ENCODE data around the gene PDE7B.

PDE7B gene

DNA sequence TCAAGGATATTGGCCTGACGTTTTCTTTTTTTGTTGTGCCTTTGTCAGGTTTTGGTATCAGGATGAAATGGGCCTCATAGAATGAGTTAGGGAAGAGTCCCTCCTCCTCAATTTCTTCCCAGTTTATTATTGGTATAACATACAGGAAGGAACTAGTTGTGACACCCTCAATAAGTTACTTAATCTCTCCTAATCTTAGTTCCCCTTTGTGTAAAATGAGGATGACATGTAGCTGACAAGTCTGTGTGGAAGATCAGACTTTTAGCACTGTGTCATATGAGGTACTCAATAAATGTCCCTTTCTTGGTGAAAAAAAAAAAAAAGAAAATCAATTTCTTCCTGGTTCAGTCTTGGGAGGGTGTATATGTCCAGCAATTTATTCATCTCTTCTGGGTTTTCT, 155.8 kb downstream of the PDE7B start:
- no peak for DNase-seq
- intact Hi-C loops (cut with DNase I): no loop called here

DNA sequence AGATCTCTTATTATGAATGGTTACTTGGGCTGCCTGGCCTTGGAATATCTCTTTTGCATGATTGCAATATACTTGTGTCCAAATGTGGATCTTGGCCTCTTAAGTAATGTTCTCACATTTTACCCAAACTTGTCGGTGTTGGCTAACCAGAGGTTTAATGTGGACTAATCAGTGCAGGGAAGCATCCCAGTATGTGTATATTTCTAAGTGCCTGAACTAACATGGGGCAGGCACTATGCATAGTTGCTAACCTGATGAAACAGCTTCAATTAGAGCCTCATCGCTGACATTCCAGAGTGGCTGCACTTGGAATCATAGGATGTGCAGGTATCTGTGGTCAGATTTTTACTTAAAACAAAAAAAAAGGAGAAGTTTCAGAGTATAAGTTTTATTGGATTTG, 160.0 kb downstream of the PDE7B start:
- DNase-seq: no peak
- intact Hi-C loops (cut with DNase I): no loop called here

DNA sequence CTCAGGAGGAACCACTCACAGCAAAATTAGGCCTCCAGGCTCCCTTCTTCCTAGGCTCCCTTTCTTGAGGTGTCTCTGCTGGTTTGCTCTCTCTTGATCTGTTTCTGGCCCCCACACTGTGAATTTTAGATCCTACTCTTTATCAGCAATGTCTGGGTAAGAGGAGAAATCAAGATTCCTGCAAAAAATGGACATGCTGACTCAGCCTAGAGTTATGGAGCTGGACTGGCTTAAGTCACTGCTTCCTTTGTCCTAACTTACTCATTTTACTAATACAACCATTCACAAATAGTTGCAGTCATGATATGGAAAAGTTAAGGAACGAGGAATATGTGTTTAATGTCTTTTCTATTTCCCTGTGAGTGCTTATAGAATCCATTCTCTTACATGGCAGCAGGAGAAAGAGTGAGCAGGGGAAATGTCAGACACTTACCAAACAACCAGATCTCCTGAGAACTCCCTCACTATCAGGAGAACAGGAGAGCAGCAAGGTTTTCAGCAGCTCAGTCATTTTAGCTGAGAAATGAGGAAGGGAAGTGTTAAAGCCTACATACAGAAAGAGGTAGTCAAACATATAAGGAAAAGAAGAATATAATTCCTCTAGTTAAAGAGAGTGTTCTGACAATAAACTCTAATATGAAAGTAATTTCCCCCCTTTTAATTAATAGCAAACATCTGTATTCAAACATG, 160.8 kb downstream of the PDE7B start:
- intact Hi-C loops (cut with DNase I): no loop called here
- no peak for DNase-seq

DNA sequence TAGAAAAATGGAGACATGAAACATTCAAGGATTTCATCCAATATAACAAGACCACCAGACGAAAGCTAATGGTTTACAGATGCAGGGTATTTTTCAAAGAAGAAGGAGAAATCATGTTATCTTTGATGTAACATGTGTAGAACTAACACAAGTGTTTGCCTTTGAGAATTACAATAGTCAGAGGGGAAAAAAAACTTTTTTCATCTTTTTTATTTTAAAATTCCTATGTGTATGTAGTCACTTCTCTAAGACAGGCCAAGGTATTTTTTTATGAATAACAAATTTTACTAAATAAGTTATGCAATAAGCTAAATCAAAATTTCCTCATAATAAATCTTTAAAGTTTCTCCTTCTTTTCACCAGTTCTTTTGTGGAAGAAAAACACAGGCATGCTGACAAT, 161.4 kb downstream of the PDE7B start:
- intact Hi-C loops (cut with DNase I): no loop called here
- no peak for DNase-seq

DNA sequence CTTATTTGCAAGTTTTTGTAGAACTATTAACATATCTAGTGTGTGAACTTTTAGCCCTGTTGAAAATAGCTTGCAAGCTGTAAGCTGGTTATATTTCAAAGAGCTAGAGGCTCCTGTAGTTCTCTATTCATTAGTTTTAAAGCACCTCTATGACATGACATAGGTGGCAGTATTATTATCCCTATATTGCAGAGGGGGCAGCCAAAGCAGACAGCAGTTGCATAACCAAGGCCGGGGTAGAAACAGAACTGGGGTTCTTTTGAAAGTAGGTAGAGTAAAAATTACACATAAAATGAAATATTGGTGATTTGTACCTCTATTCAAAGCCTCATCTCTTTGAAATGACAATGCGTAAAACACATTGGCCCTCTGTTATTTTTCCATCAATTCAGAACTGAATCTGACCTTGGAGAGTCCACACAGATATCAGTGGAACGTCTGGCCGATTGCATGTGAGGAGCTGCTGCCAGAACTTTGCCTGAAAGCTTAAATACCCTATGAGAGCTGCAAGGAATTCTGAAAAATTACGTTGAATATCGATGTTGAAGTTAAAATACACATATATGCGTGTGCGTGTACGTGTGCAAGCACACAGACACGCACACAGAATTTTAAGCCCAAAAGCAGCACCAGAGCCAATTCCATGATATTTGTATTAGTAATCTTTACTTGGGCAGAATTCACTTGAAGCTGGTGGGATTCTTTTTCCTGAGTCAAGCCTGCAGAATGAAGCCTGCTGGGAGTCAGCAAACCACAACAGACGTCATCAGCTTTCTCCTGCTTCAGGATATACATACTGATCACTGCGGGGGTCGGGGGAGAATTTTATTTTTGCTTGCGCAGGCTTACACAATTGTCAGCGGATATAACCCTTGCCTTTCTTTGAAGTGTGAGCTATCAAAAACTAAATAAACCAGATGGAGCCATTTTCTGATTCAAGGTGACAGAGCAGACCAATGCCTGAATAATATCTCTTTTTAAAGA, 163.2 kb downstream of the PDE7B start:
- DNase-seq: peak in 15 of 42 donors; percentile 17 to 67 (median 38)
- intact Hi-C loops (cut with DNase I): no loop called here

DNA sequence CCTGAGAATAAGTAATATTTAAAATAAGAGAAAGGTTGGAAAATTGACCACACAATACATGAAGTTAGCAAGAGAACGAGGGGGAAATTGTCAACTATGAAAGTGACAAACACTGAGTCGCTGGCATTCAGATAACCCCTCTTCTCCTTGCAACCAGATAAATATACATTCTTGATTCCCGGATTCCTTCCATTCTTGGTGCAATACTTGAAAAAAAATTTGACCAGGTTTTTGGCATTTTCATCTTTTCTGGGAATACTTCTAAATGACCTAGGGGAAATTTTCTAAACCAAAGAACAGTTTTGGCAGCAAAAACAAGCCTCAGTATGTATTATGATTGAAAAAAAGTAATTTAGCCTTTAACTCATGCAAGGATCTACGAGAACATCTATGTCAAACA, 164.0 kb downstream of the PDE7B start:
- intact Hi-C loops (cut with DNase I): no loop called here
- no peak for DNase-seq

DNA sequence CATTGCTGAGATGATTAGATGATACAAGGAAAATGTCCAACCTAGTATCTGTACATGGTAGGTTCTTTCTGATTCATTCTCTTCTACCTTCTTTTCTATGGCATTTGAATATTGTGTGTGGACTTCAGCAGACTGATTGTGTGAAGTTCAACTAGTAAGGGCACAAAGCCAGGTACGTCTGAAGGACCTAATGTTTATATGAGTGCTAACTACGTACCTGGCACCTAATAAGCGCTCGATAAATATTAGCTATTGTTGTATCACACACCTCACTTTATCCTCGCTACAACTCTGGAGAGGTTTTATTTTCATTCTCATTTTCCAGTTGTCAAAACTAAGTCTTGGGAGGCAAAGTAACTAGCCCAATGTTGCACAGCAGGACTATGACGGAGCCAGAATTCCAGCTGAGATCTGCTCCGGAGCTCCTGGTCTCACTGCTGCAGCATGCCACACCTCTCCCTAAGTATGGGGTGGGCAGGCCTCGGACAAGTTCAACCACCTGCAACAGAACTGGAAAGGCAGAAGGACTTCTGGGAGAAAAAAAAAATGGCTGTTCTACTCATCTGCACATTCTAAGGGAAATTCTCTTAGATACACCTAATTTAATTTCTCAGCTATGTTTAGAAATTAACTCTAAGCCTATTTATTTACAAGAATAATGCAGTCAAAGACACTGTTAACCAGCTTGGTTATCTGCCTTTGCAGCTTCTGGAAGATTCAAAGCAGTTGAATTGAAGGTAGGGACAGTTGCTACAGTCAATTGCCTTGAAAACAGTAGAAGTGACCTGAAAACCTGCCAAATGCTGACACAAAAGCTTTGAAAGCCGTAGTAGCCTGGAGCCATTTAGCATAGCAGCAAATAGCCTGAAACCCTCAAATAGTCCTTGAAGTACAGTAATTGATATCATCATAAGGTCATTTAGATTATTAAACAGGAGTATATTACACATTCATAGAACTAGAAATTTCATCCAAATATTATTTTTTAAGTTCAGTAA, 165.0 kb downstream of the PDE7B start:
- DNase-seq: no peak
- intact Hi-C loops (cut with DNase I): no loop called here

DNA sequence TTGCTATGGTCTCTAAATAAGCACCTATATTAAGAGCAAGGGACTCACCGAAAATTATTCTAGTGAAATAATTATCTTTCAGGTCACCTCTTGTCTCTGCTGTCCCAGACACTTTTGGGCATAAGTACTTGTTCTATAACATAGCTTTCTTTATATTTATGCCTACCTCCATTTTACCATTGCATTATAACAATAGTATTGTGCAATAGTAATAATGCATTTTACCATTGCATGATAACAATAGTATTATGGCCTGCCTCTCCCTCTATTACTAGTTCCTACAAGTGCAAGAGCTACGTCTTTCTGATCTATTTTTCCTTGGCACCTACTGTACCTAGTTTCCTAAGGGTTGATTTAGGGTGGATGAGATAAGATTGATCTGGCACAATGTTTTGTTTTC, 169.2 kb downstream of the PDE7B start:
- no peak for DNase-seq
- intact Hi-C loops (cut with DNase I): no loop called here

DNA sequence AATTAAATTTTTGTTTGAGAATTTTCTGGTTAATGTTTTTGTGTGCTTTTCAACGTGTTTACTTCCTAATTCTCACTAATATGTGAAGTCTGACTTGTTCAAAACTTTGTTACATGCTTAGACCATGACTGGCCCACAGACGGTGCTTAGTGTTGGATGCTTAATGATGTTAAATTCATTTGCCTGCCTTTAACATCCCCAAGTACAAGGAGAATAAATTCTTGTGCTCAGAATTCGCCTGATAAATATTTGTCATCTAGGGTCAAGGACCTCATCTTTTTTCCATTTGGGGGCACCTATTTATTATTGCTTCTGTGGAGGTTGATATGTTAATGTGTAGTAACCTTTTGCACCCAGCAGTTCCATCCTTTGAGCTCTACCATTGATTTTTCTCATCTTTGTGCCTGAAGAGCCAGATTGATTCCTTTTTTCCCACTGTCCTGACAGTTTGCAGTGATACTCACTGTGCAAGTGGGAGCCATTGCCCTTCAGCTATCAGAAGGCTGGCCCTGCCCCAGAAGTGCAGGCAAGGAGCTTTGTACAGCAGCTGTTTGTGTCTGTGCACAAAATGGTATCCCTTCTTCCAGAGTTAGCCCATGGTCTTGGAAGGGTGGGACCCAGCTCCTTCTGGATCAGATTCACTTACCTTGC, 170.8 kb downstream of the PDE7B start:
- intact Hi-C loops (cut with DNase I): no loop called here
- DNase-seq: no peak

DNA sequence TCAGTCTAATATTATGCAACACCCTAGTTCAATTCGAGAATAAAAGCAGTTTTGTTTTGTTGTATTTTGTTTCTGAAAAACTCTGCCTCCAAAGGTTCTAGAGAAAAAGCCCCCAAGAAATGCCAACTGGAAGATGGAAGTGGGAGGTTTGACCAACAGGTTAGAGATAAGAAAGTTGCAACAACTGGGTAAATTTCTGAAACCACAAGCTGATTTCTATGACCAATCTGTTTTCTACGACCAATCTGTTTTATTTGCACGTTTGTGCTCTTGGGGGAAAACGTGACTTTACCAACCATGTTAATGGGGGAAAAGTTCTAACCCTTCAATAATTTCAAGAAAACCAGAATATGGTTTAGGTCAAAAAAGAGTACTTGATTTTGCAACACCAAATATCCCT, 173.2 kb downstream of the PDE7B start:
- intact Hi-C loops (cut with DNase I): no loop called here

DNA sequence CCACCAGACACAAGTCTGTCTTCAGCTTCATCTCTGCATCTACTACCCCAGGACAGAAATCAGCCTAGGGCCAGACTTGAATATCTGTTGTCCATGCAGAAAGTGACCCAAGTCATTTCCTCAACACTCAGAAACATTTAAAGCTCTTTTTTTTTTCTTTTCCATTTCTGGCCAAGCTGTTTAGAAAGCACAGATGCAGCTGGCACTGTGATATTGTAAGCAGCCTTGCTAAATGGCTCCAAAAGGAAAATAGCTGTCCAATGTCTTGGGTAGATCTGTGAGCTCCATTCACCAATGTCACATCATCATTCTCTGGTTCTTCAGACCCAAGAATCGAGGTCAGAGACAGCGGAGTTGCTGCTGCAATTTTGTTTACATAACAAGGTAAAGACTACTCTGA, 174.2 kb downstream of the PDE7B start:
- intact Hi-C loops (cut with DNase I): no loop called here
- no peak for DNase-seq

More for the DNA sequence above, 173.2 kb downstream of the PDE7B start:
- DNase-seq: no peak

DNA sequence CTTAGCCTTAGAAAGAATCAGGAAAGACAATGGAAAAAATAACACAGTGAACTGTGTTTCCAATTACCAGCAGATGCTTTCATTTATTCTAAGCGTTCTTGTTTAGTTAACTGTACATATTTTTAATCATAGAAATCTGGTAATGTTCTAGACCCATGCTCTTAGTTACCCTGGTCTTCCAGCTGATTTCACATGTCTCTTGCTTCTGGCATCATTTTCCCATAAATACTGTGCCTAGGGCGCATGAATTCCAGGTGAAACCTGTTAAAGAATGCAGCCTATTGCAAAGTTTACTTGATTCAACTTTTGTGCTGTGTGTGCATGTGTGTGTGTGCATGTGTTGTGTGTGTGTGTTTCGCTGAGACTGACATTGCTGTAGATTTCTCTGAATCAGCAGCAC, 178.6 kb downstream of the PDE7B start:
- intact Hi-C loops (cut with DNase I): no loop called here
- no peak for DNase-seq

DNA sequence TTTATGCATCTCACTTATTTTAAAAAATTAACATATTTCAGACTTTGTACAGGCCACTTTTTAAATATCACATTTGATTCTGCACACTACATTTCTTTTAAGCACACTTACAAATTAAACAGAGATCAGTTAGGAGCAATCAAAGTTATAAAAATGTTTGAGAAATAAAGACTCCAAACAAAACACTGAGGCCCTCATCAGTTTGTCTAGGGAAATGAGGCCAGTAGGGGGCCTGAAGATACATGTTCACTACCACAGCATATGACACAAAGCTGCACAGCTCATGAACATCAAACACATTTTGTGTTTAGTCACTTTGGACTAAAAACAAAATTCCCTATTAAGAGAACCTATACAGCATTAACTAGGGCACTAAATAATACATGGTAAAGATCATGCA, 180.5 kb downstream of the PDE7B start:
- DNase-seq: peak in 4 of 42 donors; percentile 14 to 45 (median 27)
- intact Hi-C loops (cut with DNase I): no loop called here

DNA sequence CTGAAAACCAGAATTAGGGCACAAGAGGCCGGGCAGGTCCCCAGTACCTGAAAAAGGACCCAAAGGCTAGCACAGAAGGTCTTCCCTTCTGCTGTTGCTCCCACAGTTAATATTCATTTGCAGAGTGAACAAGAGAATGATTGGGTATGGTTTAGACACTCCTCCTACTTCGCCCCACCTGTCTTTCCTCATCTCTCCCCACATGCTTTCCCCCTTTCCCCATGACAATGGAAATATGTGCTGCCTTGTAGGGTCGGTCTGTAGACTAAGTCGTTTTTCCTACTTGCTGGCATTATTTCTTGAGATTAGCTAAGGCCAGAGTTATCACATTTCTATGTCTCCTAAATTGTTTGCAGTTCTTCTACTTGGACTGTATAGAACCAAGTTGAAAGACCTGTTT, 181.9 kb downstream of the PDE7B start:
- intact Hi-C loops (cut with DNase I): no loop called here

DNA sequence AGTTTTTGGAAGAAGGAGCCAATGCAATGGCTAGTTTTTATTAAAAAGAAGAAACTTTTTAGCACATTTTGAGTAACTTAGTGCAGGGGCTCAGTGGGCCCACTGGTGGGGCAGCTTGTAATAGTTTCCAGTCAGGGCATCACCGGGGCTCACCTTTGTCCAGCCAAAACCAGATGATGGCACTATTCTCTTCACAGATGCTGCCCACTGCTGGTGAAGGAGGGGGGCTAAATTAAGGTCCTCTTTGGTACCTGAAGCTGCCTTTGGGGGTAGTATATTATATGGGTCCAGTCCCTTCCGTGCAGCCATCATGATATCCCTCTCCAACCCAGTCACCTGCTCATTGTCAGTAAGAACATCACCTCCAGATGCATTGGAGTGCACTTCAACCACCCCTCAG, 182.9 kb downstream of the PDE7B start:
- intact Hi-C loops (cut with DNase I): no loop called here
- DNase-seq: no peak

More for the DNA sequence above, 181.9 kb downstream of the PDE7B start:
- no peak for DNase-seq

DNA sequence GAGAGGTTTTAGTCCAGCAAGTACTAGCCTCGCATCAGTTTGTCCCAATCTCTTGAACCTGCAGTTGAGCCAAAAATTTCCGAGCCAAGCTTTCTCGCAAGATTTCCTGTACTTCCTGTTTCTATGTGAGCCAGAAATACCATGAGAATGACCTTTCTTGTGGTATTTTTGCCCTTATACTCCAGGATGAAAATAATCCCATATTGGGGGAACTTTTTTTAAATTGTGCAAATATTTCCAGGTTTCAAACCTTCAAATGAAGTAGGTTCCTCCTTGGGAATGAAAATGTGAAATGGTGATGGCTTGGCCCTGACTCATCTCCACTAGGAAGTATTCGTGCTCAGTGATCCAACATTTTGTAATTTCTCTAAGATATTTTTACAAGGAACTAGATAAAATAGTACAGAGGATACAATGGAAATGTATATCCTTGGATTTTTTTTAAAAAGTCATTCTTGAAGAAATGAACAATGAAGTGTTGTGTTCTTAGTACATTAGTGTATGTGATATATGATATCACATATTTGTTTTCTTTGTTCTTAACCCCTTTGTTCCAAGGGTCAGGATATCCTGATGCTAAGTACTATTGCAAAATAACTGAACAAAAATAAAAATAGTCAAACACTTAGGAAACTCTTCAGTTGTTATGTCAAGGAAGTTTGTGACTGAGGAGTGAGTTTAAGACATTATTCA, 184.0 kb downstream of the PDE7B start:
- DNase-seq: no peak
- intact Hi-C loops (cut with DNase I): no loop called here

DNA sequence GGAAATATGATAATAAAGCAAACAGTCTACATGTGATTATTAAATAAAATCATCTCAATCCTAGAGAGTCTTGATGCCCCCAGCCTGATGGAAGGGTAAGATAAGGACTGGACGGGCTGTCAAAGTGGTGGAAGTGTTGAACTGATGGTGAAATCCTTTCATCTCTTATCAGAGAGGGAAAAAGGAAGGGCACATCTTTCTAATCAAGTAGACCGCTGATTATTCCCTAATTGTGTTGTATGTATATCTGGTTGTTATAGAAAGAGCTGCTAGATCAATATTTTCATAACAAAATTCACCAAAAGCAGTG, 184.5 kb downstream of the PDE7B start:
- intact Hi-C loops (cut with DNase I): no loop called here
- DNase-seq: no peak

DNA sequence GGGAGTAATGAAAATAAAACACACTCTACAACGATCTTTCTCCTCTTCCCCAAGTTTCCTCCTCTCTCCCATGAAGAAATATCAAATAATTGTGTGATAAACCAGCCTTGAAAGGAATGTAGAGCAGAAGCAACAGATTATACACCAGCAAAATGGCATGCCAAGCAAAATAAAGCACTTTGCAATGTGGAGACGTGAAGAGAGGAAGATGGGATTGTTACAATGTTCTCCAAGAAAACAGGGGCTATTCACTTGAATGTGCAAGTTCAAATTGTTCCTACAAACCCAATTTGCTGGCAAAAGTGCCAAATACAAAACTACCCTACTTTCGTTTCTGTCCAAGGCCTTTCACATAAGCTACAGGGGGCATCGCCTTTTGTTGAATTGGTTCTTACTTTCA, 185.1 kb downstream of the PDE7B start:
- DNase-seq: no peak
- intact Hi-C loops (cut with DNase I): no loop called here

Data from head of caudate nucleus (tissue), 42 donors.